Mesendoderm (in vitro differentiated cells): ENCODE measurements around the gene UMPS.

Source experiments
- DNase-seq: peaks from one replicate; pipeline ENCODE4 v3.0.0; 2013
- H2AK5ac ChIP-seq: 2 replicates; pipeline ENCODE4 v1.6.1; 2013; ENCODE audit warnings: low read length, inconsistent platforms
- H2BK120ac ChIP-seq: 2 replicates; pipeline ENCODE4 v1.6.1; 2013; ENCODE audit warnings: low read depth, mild to moderate bottlenecking, low read length, moderate library complexity, mixed read lengths
- H2BK15ac ChIP-seq: replicated peaks from 2 replicates; pipeline ENCODE4 v1.6.1; 2013; ENCODE audit warnings: low read depth, mild to moderate bottlenecking, moderate library complexity
- H2BK5ac ChIP-seq: 2 replicates; pipeline ENCODE4 v1.6.1; 2013; ENCODE audit warnings: low read length, inconsistent platforms
- H3K18ac ChIP-seq: 2 replicates; pipeline ENCODE4 v1.6.1; 2013; ENCODE audit warnings: mild to moderate bottlenecking, low read length, mixed read lengths
- H3K23ac ChIP-seq: one replicate; pipeline ENCODE4 v1.6.1; 2013; ENCODE audit warnings: low read length
- H3K27ac ChIP-seq: 2 replicates; pipeline ENCODE4 v1.5.1; 2013; ENCODE audit warnings: low read depth, mild to moderate bottlenecking, inconsistent platforms, low read length, moderate library complexity
- H3K27me3 ChIP-seq: 2 replicates; pipeline ENCODE4 v1.6.1; 2013; ENCODE audit warnings: low read length, control low read depth, mild to moderate bottlenecking, inconsistent platforms; ENCODE audit not compliant: insufficient read depth, poor library complexity
- H3K36me3 ChIP-seq: 2 replicates; pipeline ENCODE4 v1.6.1; 2013; ENCODE audit warnings: low read length, inconsistent platforms; ENCODE audit not compliant: control insufficient read depth, insufficient read depth
- H3K4ac ChIP-seq: one replicate; pipeline ENCODE4 v1.6.1; 2013; ENCODE audit warnings: low read depth, mild to moderate bottlenecking, low read length, moderate library complexity
- H3K4me1 ChIP-seq: 2 replicates; pipeline ENCODE4 v1.6.1; 2013; ENCODE audit warnings: low read depth, low read length, inconsistent platforms; ENCODE audit not compliant: control insufficient read depth
- H3K4me2 ChIP-seq: 2 replicates; pipeline ENCODE4 v1.6.1; 2013; ENCODE audit warnings: low read length
- H3K4me3 ChIP-seq: 2 replicates; pipeline ENCODE4 v1.5.1; 2013; ENCODE audit warnings: mild to moderate bottlenecking, low read length
- H3K56ac ChIP-seq: one replicate; pipeline ENCODE4 v1.6.1; 2013; ENCODE audit warnings: low read length
- H3K79me1 ChIP-seq: 2 replicates; pipeline ENCODE4 v1.6.1; 2013; ENCODE audit warnings: low read length, inconsistent platforms
- H3K79me2 ChIP-seq: 2 replicates; pipeline ENCODE4 v1.6.1; 2013; ENCODE audit warnings: mild to moderate bottlenecking, low read length; ENCODE audit not compliant: control insufficient read depth, insufficient read depth
- H3K9ac ChIP-seq: 2 replicates; pipeline ENCODE4 v1.6.1; 2013; ENCODE audit warnings: low read length, inconsistent platforms
- H4K5ac ChIP-seq: one replicate; pipeline ENCODE4 v1.6.1; 2013; ENCODE audit warnings: low read length
- H4K8ac ChIP-seq: one replicate; pipeline ENCODE4 v1.6.1; 2013; ENCODE audit warnings: low read depth, mild to moderate bottlenecking, control low read depth, low read length, moderate library complexity
- WGBS: extraction: QIAGEN DNeasy Blood & Tissue Kit; methylation state at CpG from one replicate; pipeline ENCODE4 v1.1.7; 2013; ENCODE audit warnings: low lambda C conversion rate, missing lambda C conversion rate; ENCODE audit not compliant: insufficient coverage; ENCODE audit errors: extremely low coverage; 5-methylcytosine and 5-hydroxymethylcytosine counted together

Gene UMPS

GRCh38 chr3:124714223-124714853, 15.9 kb upstream of the UMPS start:
- Histone ChIP-seq H3K36me3 (no peaks in the 10 kb centered on the region), H3K18ac (no peak overlapping the region), H2BK5ac (no peak overlapping the region), H3K79me2 (no peaks in the 10 kb centered on the region), H3K4me2 (no peak overlapping the region), H3K27ac (no peak overlapping the region), H3K23ac (no peak overlapping the region), H2BK120ac (no peak overlapping the region), H3K9ac (no peak overlapping the region), H3K4me3 (no peak overlapping the region), H3K4me1 (no peaks in the 10 kb centered on the region), H3K79me1 (no peaks in the 10 kb centered on the region), H4K5ac (no peak overlapping the region), H2BK15ac (no peak overlapping the region), H4K8ac (no peak overlapping the region), H3K56ac (no peak overlapping the region), H3K4ac (no peak overlapping the region), H2AK5ac (no peak overlapping the region), H3K27me3 (no peaks in the 10 kb centered on the region)
- no CpG with 5 or more reads among the region's 11 CpGs for WGBS
- DNase-seq = no peak

GRCh38 chr3:124722589-124722988, 7.7 kb upstream of the UMPS start:
- no peaks in the 10 kb centered on the region for H3K4me1 ChIP-seq
- no peak overlapping the region for H2BK15ac ChIP-seq
- H3K23ac ChIP-seq = no peak overlapping the region
- H3K18ac ChIP-seq = no peak overlapping the region
- no peak overlapping the region for H4K5ac ChIP-seq
- H2BK120ac ChIP-seq = no peak overlapping the region
- DNase-seq = no peak
- H3K27me3 ChIP-seq = peaks cover 2% of the 10 kb centered on the region
- no peak overlapping the region for H3K4me2 ChIP-seq
- no peak overlapping the region for H3K56ac ChIP-seq
- no peak overlapping the region for H4K8ac ChIP-seq
- H2AK5ac ChIP-seq = no peak overlapping the region
- H3K9ac ChIP-seq = no peak overlapping the region
- no CpG with 5 or more reads among the region's 2 CpGs for WGBS
- H3K79me1 ChIP-seq = no peaks in the 10 kb centered on the region
- H3K27ac ChIP-seq = no peak overlapping the region
- no peak overlapping the region for H3K4ac ChIP-seq
- no peaks in the 10 kb centered on the region for H3K79me2 ChIP-seq
- H2BK5ac ChIP-seq = no peak overlapping the region
- no peak overlapping the region for H3K4me3 ChIP-seq
- no peaks in the 10 kb centered on the region for H3K36me3 ChIP-seq

GRCh38 chr3:124730941-124731297, 667 bp downstream of the UMPS start:
- Histone ChIP-seq H2BK15ac (no peak overlapping the region), H3K36me3 (no peaks in the 10 kb centered on the region), H3K23ac (no peak overlapping the region), H3K18ac (no peak overlapping the region), H2BK120ac (no peak overlapping the region), H4K5ac (no peak overlapping the region), H3K9ac (peak overlapping the region; percentile 93), H3K79me1 (peaks cover 10% of the 10 kb centered on the region), H3K4me1 (peaks cover 2% of the 10 kb centered on the region), H3K27me3 (no peaks in the 10 kb centered on the region), H3K56ac (peak overlapping the region; percentile 100), H3K79me2 (peaks cover 29% of the 10 kb centered on the region), H2BK5ac (no peak overlapping the region), H3K4me2 (peak overlapping the region; percentile 77), H3K27ac (no peak overlapping the region), H4K8ac (no peak overlapping the region), H2AK5ac (peak overlapping the region; percentile 39), H3K4ac (peak overlapping the region; percentile 19), H3K4me3 (peak overlapping the region; percentile 97)
- no CpG with 5 or more reads among the region's 13 CpGs for WGBS
- no peak for DNase-seq

- Histone ChIP-seq H3K18ac (no peak overlapping the region), H2BK15ac (no peak overlapping the region), H3K4ac (no peak overlapping the region), H3K9ac (no peak overlapping the region), H3K4me3 (no peak overlapping the region), H4K5ac (no peak overlapping the region), H3K4me1 (peaks cover 2% of the 10 kb centered on the region), H3K56ac (no peak overlapping the region), H3K4me2 (no peak overlapping the region), H3K36me3 (no peaks in the 10 kb centered on the region), H2BK5ac (no peak overlapping the region), H2AK5ac (no peak overlapping the region), H4K8ac (no peak overlapping the region), H3K23ac (no peak overlapping the region), H3K27ac (no peak overlapping the region), H3K27me3 (no peaks in the 10 kb centered on the region), H3K79me2 (peaks cover 29% of the 10 kb centered on the region), H3K79me1 (peaks cover 10% of the 10 kb centered on the region), H2BK120ac (no peak overlapping the region)
- no CpG with 5 or more reads among the region's 4 CpGs for WGBS
- no peak for DNase-seq
These were observed 1.5 kb downstream of the UMPS start for GRCh38 chr3:124731760-124732159.

- no peak overlapping the region for H2BK15ac ChIP-seq
- H3K36me3 ChIP-seq = peaks cover 13% of the 10 kb centered on the region
- H2AK5ac ChIP-seq = no peak overlapping the region
- H3K79me2 ChIP-seq = peaks cover 1% of the 10 kb centered on the region
- no peak overlapping the region for H3K18ac ChIP-seq
- H3K79me1 ChIP-seq = peaks cover 3% of the 10 kb centered on the region
- no peak overlapping the region for H3K9ac ChIP-seq
- WGBS = no CpG with 5 or more reads among the region's 6 CpGs
- H4K5ac ChIP-seq = no peak overlapping the region
- no peak overlapping the region for H3K4me2 ChIP-seq
- no peak for DNase-seq
- H3K23ac ChIP-seq = no peak overlapping the region
- no peak overlapping the region for H3K56ac ChIP-seq
- H3K4me3 ChIP-seq = no peak overlapping the region
- no peak overlapping the region for H2BK120ac ChIP-seq
- H3K27ac ChIP-seq = no peak overlapping the region
- H3K4me1 ChIP-seq = no peaks in the 10 kb centered on the region
- H4K8ac ChIP-seq = no peak overlapping the region
- no peak overlapping the region for H2BK5ac ChIP-seq
- no peak overlapping the region for H3K4ac ChIP-seq
- no peaks in the 10 kb centered on the region for H3K27me3 ChIP-seq
These were observed 10.8 kb downstream of the UMPS start for GRCh38 chr3:124741027-124741426.

- no peak overlapping the region for H3K56ac ChIP-seq
- no peak overlapping the region for H3K4ac ChIP-seq
- no CpG with 5 or more reads among the region's 6 CpGs for WGBS
- no peak overlapping the region for H2BK5ac ChIP-seq
- H4K8ac ChIP-seq = no peak overlapping the region
- H3K4me2 ChIP-seq = no peak overlapping the region
- no peaks in the 10 kb centered on the region for H3K79me2 ChIP-seq
- H3K4me3 ChIP-seq = no peak overlapping the region
- no peak overlapping the region for H4K5ac ChIP-seq
- DNase-seq = no peak
- no peak overlapping the region for H3K9ac ChIP-seq
- H3K36me3 ChIP-seq = peaks cover 13% of the 10 kb centered on the region
- H3K79me1 ChIP-seq = no peaks in the 10 kb centered on the region
- H3K27me3 ChIP-seq = no peaks in the 10 kb centered on the region
- H2BK15ac ChIP-seq = no peak overlapping the region
- H3K18ac ChIP-seq = no peak overlapping the region
- no peak overlapping the region for H3K23ac ChIP-seq
- no peak overlapping the region for H2BK120ac ChIP-seq
- no peaks in the 10 kb centered on the region for H3K4me1 ChIP-seq
- H3K27ac ChIP-seq = no peak overlapping the region
- H2AK5ac ChIP-seq = no peak overlapping the region
These were observed 15.5 kb downstream of the UMPS start for GRCh38 chr3:124745756-124746155.
